ENCODE data around the gene RASGRF1.

- TF ChIP-seq CTCF (IDR thresholded peaks at IDR 0.05; ENCODE audit: insufficient read depth, low read length), result no peak
- no peak for TF ChIP-seq GABPA (IDR thresholded peaks at IDR 0.05; ENCODE audit: low read depth)
- TF ChIP-seq REST (IDR thresholded peaks at IDR 0.05; ENCODE audit: insufficient replicate concordance, low read depth), result no peak
Measured at GRCh38 chr15:78950343-78950742, 140.2 kb downstream of the RASGRF1 start.
